Right cardiac atrium (tissue), 5 donors: ENCODE data around the gene HELZ2. TPM values are rescaled to one million over a fixed set of nuclear protein-coding genes. Genes with fewer than 3 reads are reported as not detected.

Experiments used
- polyA plus RNA-seq: library from polyadenylated mRNA; stranded (reverse); fragments of 200-250 nt; gene quantifications from one replicate; pipeline ENCODE4 v1.2.3, GENCODE V29; 2013
- total RNA-seq, 4 donors: library from RNA; stranded (reverse); fragmentation: NEBNext Ultra II Directional; extraction: Animal tissue kit (Norgen Biotek cat#: 25700); gene quantifications; one replicate each; pipeline ENCODE4 v1.2.1, GENCODE V29; 2021
- donor health status: healthy with polysubstance abuse.
- donor health status: DM: no; HTN: yes; CAD: no.
- donor health status: DM: no; HTN: no; CAD: no.
- donor health status: DM: no; HTN: yes; CAD: no; lungs with severe emphysema.
- donor health status: DM: yes; HTN: yes; CAD: no.

The HELZ2 gene
- total and polyA plus RNA-seq, 5 donors, result 8.7 to 29.5 (median 15.7) TPM

Other genes with a start within 250 kb of the HELZ2 start
- gene CHRNA4, start 212.9 kb downstream of the HELZ2 start, total RNA-seq, result under 1 TPM in 3 of 4 donors, not detected in 1; 0.17 to 0.54 (median 0.38) TPM
- gene CHRNA4, start 212.9 kb downstream of the HELZ2 start, polyA plus RNA-seq, result 0.02 TPM
- gene KCNQ2, start 101.6 kb downstream of the HELZ2 start, total RNA-seq, result 1 to 10 TPM in 2 of 4 donors, not detected in 2; 1.1 to 2.3 TPM
- under 0.01 TPM for gene KCNQ2, start 101.6 kb downstream of the HELZ2 start, polyA plus RNA-seq
- gene EEF1A2, start 75.2 kb downstream of the HELZ2 start, total RNA-seq, result 1,000 to 10,000 TPM in 1 of 4 donors, 100 to 1,000 TPM in 3; 701 to 1,033 (median 894) TPM
- 952 TPM for gene EEF1A2, start 75.2 kb downstream of the HELZ2 start, polyA plus RNA-seq
- 100 to 1,000 TPM; 143 to 244 (median 223) TPM for gene PPDPF, start 53.5 kb downstream of the HELZ2 start, total RNA-seq
- gene PPDPF, start 53.5 kb downstream of the HELZ2 start, polyA plus RNA-seq, result 276 TPM
- under 1 TPM in 2 of 4 donors, not detected in 2; 0.09 to 0.15 TPM for gene PTK6, start 36.9 kb downstream of the HELZ2 start, total RNA-seq
- gene PTK6, start 36.9 kb downstream of the HELZ2 start, polyA plus RNA-seq, result 0.14 TPM
- gene SRMS, start 26.5 kb downstream of the HELZ2 start, total RNA-seq, result not detected
- not detected for gene SRMS, start 26.5 kb downstream of the HELZ2 start, polyA plus RNA-seq
- under 1 TPM in 3 of 4 donors, not detected in 1; 0.09 to 0.20 (median 0.17) TPM for gene FNDC11, start 20.1 kb downstream of the HELZ2 start, total RNA-seq
- 0.14 TPM for gene FNDC11, start 20.1 kb downstream of the HELZ2 start, polyA plus RNA-seq
- 1 to 10 TPM; 7.0 to 7.7 (median 7.3) TPM for gene GMEB2, start 52.9 kb upstream of the HELZ2 start, total RNA-seq
- gene GMEB2, start 52.9 kb upstream of the HELZ2 start, polyA plus RNA-seq, result 6.5 TPM
- 1 to 10 TPM; 4.0 to 9.3 (median 5.8) TPM for gene STMN3, start 79.2 kb upstream of the HELZ2 start, total RNA-seq
- gene STMN3, start 79.2 kb upstream of the HELZ2 start, polyA plus RNA-seq, result 7.1 TPM
- gene RTEL1, start 84.1 kb upstream of the HELZ2 start, total RNA-seq, result 10 to 100 TPM; 12.3 to 14.8 (median 13.3) TPM
- 7.7 TPM for gene RTEL1, start 84.1 kb upstream of the HELZ2 start, polyA plus RNA-seq
- gene TNFRSF6B, start 122.4 kb upstream of the HELZ2 start, total RNA-seq, result 1 to 10 TPM in 2 of 4 donors, under 1 TPM in 1, not detected in 1; 0.23 to 1.4 (median 1.1) TPM
- gene TNFRSF6B, start 122.4 kb upstream of the HELZ2 start, polyA plus RNA-seq, result 2.7 TPM
- 10 to 100 TPM; 40.1 to 49.7 (median 44.3) TPM for gene ARFRP1, start 133.7 kb upstream of the HELZ2 start, total RNA-seq
- gene ARFRP1, start 133.7 kb upstream of the HELZ2 start, polyA plus RNA-seq, result 38.7 TPM
- 10 to 100 TPM; 14.5 to 19.6 (median 16.8) TPM for gene ZGPAT, start 133.8 kb upstream of the HELZ2 start, total RNA-seq
- gene ZGPAT, start 133.8 kb upstream of the HELZ2 start, polyA plus RNA-seq, result 29.5 TPM
- gene LIME1, start 162.4 kb upstream of the HELZ2 start, total RNA-seq, result 1 to 10 TPM; 2.1 to 2.9 (median 2.7) TPM
- 2.7 TPM for gene LIME1, start 162.4 kb upstream of the HELZ2 start, polyA plus RNA-seq
- gene SLC2A4RG, start 165.5 kb upstream of the HELZ2 start, total RNA-seq, result 10 to 100 TPM; 42.7 to 69.1 (median 50.1) TPM
- gene SLC2A4RG, start 165.5 kb upstream of the HELZ2 start, polyA plus RNA-seq, result 39.2 TPM